NT2/D1 (cell line): ENCODE measurements around the gene PARP3.

Source experiments
- YY1 ChIP-seq: IDR thresholded peaks from 2 replicates; pipeline ENCODE4 v1.6.1; 2011; ENCODE audit not compliant: insufficient read length, insufficient read depth
- ZNF274 ChIP-seq: IDR thresholded peaks from 2 replicates; pipeline ENCODE4 v1.6.1; 2011; ENCODE audit warnings: mild to moderate bottlenecking, low read depth, low read length

GRCh38 chr3:51935886-51936755 lies 6.0 kb upstream of the PARP3 start:
- no peak for TF ChIP-seq ZNF274
- no peak for TF ChIP-seq YY1
